CD4-positive, alpha-beta T cell (primary cell): ENCODE results near the gene NPC1. TPM values are rescaled to one million over a fixed set of nuclear protein-coding genes. Genes with fewer than 3 reads are reported as not detected.

ENCODE experiments used
- ATAC-seq: fragments of 200-7000 bp; cut with Tn5 transposase; one replicate; pipeline ENCODE4 v1.10.0; 2022; ENCODE audit warnings: mild to moderate bottlenecking; ENCODE audit not compliant: poor library complexity
- CTCF ChIA-PET: fragments of 350-600 bp; sonication (Branson Sonifier 250); formaldehyde crosslinking; loops from one replicate; lab custom pipeline; 2021; ENCODE audit warnings: antibody characterized with exemption, inconsistent platforms; lab: Charles Lee
- POLR2A ChIA-PET: fragments of 350-600 bp; sonication (Branson Sonifier 250); formaldehyde crosslinking; loops from one replicate; lab custom pipeline; 2021; ENCODE audit warnings: antibody characterized with exemption, inconsistent platforms; lab: Charles Lee
- DNase-seq, 14 experiments: peaks; one replicate each; pipeline ENCODE4 v3.0.0-alpha.2; 2013 to 2020; ENCODE audit warnings: mixed read lengths in 2 of 14
- H3K27ac ChIP-seq, 2 donors: one replicate each; pipeline versions ENCODE4 v1.5.1 to v1.7.0; 2013; ENCODE audit warnings: low read length in 2 of 2, low read depth in 1 of 2, mild to moderate bottlenecking in 1 of 2
- H3K27me3 ChIP-seq, 2 experiments: 1 replicate in 1 of 2; 2 replicates in 1 of 2; pipeline versions ENCODE4 v1.6.1 to v1.7.0; 2013; ENCODE audit warnings: low read length in 2 of 2, control low read depth in 1 of 2, mild to moderate bottlenecking in 1 of 2, moderate library complexity in 1 of 2; ENCODE audit not compliant: insufficient read depth in 2 of 2, control insufficient read depth in 1 of 2
- H3K36me3 ChIP-seq: one replicate; pipeline ENCODE4 v1.6.1; 2013; ENCODE audit warnings: low read length, control low read depth; ENCODE audit not compliant: insufficient read depth
- H3K4me1 ChIP-seq: one replicate; pipeline ENCODE4 v1.6.1; 2013; ENCODE audit warnings: low read length, control low read depth; ENCODE audit not compliant: insufficient read depth
- H3K4me3 ChIP-seq: one replicate; pipeline ENCODE4 v1.5.1; 2013; ENCODE audit warnings: mild to moderate bottlenecking, low read length, moderate library complexity
- H3K9me3 ChIP-seq, 2 experiments: 1 replicate in 1 of 2; 2 replicates in 1 of 2; pipeline versions ENCODE4 v1.6.1 to v1.7.0; 2013; ENCODE audit warnings: low read length in 2 of 2, mild to moderate bottlenecking in 2 of 2, control low read depth in 1 of 2, moderate library complexity in 1 of 2; ENCODE audit not compliant: control insufficient read depth in 1 of 2, insufficient read depth in 1 of 2
- H3K27ac Mint-ChIP-seq: one replicate; pipeline ENCODE4 v1.8.0; 2020; ENCODE audit warnings: mixed read lengths
- H3K27me3 Mint-ChIP-seq: one replicate; pipeline ENCODE4 v1.8.0; 2021; ENCODE audit warnings: mixed read lengths
- H3K36me3 Mint-ChIP-seq: one replicate; pipeline ENCODE4 v1.8.0; 2021; ENCODE audit warnings: low read depth, mixed read lengths
- H3K4me1 Mint-ChIP-seq: one replicate; pipeline ENCODE4 v1.8.0; 2021; ENCODE audit warnings: low read depth, mixed read lengths
- H3K4me3 Mint-ChIP-seq: one replicate; pipeline ENCODE4 v1.8.0; 2020; ENCODE audit warnings: mild to moderate bottlenecking, mixed read lengths
- H3K9me3 Mint-ChIP-seq: one replicate; pipeline ENCODE4 v1.8.0; 2020; ENCODE audit warnings: mixed read lengths
- CTCF ChIP-seq: fragments of 200-600 bp; IDR thresholded peaks from one replicate; pipeline ENCODE4 v1.8.0; 2022; ENCODE audit warnings: antibody characterized with exemption, mild to moderate bottlenecking
- intact Hi-C, 2 experiments: fragments of 100-400 bp; cut with DNase I in 1 of 2; cut with micrococcal nuclease in 1 of 2; formaldehyde crosslinking; loops; one replicate each; pipeline versions ENCODE4 v1.15.1 to v1.9.0; 2023 to 2025; cut with DNase I, micrococcal nuclease
- total RNA-seq, 174 experiments: library from RNA in 2 of 174; stranded (reverse) in 2 of 174; gene quantifications; one replicate each; pipeline ENCODE4 v1.2.3 and lab custom pipeline; 2021 to 2026

NPC1 gene
- total RNA-seq, 2 experiments from 2014 or later, result 17.2 to 17.6 TPM

- H3K27ac Mint-ChIP-seq, result no peak overlapping the region
- TF ChIP-seq CTCF, result no peak
- H3K27me3 Mint-ChIP-seq, result no peaks in the 10 kb centered on the region
These were observed 49.0 kb downstream of the NPC1 start for GRCh38 chr18:23537274-23537673.

GRCh38 chr18:23536204-23536603 is 50.1 kb downstream of the NPC1 start:
- Mint-ChIP-seq H3K4me1 (peaks cover 22% of the 10 kb centered on the region), H3K27me3 (no peaks in the 10 kb centered on the region), H3K9me3 (no peaks in the 10 kb centered on the region), H3K4me3 (no peak overlapping the region), H3K36me3 (peaks cover 97% of the 10 kb centered on the region), H3K27ac (no peak overlapping the region)
- H3K27ac ChIP-seq, result no peak overlapping the region
- no peak for ATAC-seq
- H3K4me3 ChIP-seq, result no peak overlapping the region
- peaks cover 20% of the 10 kb centered on the region for H3K4me1 ChIP-seq
- CTCF ChIA-PET, result no interaction called here
- intact Hi-C loops, result no loop called here
- no peaks in the 10 kb centered on the region for H3K27me3 ChIP-seq
- H3K36me3 ChIP-seq, result peaks cover 92% of the 10 kb centered on the region
- POLR2A ChIA-PET, result no interaction called here
- H3K9me3 ChIP-seq, result no peaks in the 10 kb centered on the region
- TF ChIP-seq CTCF, result no peak
- no peak for DNase-seq

More at GRCh38 chr18:23537274-23537673, 49.0 kb downstream of the NPC1 start:
- Histone ChIP-seq H3K4me3 (no peak overlapping the region), H3K4me1 (peaks cover 30% of the 10 kb centered on the region), H3K36me3 (peaks cover 81% of the 10 kb centered on the region), H3K27me3 (no peaks in the 10 kb centered on the region), H3K27ac (no peak overlapping the region), H3K9me3 (no peaks in the 10 kb centered on the region)
- no peak overlapping the region for H3K4me3 Mint-ChIP-seq
- H3K36me3 Mint-ChIP-seq, result peaks cover 92% of the 10 kb centered on the region
- no peak for ATAC-seq
- no peaks in the 10 kb centered on the region for H3K9me3 Mint-ChIP-seq
- peaks cover 33% of the 10 kb centered on the region for H3K4me1 Mint-ChIP-seq
- ChIA-PET POLR2A (no interaction called here), CTCF (no interaction called here)
- intact Hi-C loops, result no loop called here
- no peak for DNase-seq

GRCh38 chr18:23534276-23534675 is 52.0 kb downstream of the NPC1 start:
- peaks cover 5% of the 10 kb centered on the region for H3K4me1 Mint-ChIP-seq
- Histone ChIP-seq H3K4me3 (no peak overlapping the region), H3K36me3 (peaks cover 98% of the 10 kb centered on the region), H3K4me1 (peaks cover 4% of the 10 kb centered on the region), H3K27me3 (no peaks in the 10 kb centered on the region), H3K27ac (no peak overlapping the region), H3K9me3 (no peaks in the 10 kb centered on the region)
- ChIA-PET POLR2A (no interaction called here), CTCF (no interaction called here)
- no peak overlapping the region for H3K4me3 Mint-ChIP-seq
- H3K27me3 Mint-ChIP-seq, result no peaks in the 10 kb centered on the region
- intact Hi-C loops, result no loop called here
- H3K36me3 Mint-ChIP-seq, result peaks cover 97% of the 10 kb centered on the region
- DNase-seq (no peak), ATAC-seq (no peak)
- no peak overlapping the region for H3K27ac Mint-ChIP-seq
- no peak for TF ChIP-seq CTCF
- H3K9me3 Mint-ChIP-seq, result no peaks in the 10 kb centered on the region
